T-cell (primary cell): ENCODE results near the gene JAML. TPM values are rescaled to one million over a fixed set of nuclear protein-coding genes. Genes with fewer than 3 reads are reported as not detected.
A peak's percentile ranks its signal among the peaks of the same experiment; 100 is the strongest.

Experiments
- ATAC-seq, 4 experiments: fragments of 200-7000 bp in 3 of 4; fragments of 150-1000 bp in 1 of 4; cut with Tn5 transposase; replicated peaks in 1 of 4; 1 replicate in 3 of 4; 2 replicates in 1 of 4; pipeline ENCODE4 v1.10.0; 2021; ENCODE audit warnings: moderate library complexity in 3 of 4, mild to moderate bottlenecking in 2 of 4, moderate number of reproducible peaks in 1 of 4
- CTCF ChIA-PET, 2 donors: fragments of 300-600 bp; sonication (Branson Sonifier 250); formaldehyde crosslinking; loops; one replicate each; lab custom pipeline; 2022; ENCODE audit warnings: antibody characterized with exemption in 2 of 2; lab: Charles Lee
- POLR2A ChIA-PET, 2 donors: fragments of 300-600 bp; sonication (Branson Sonifier 250); formaldehyde crosslinking; loops; one replicate each; lab custom pipeline; 2022; ENCODE audit warnings: antibody characterized with exemption in 2 of 2; lab: Charles Lee
- DNase-seq, 35 experiments: peaks; one replicate each; pipeline versions ENCODE4 v3.0.0 to v3.0.0-alpha.2; 2013 to 2023
- H3K27ac ChIP-seq: one replicate; pipeline ENCODE4 v1.5.1; 2013; ENCODE audit warnings: low read length
- H3K27me3 ChIP-seq, 2 experiments: replicated peaks in 1 of 2; 1 replicate in 1 of 2; 2 replicates in 1 of 2; pipeline versions ENCODE4 v1.6.1 to v1.7.0; 2013; ENCODE audit warnings: low read length in 1 of 2, mixed read lengths in 1 of 2; ENCODE audit not compliant: control insufficient read depth in 2 of 2, insufficient read depth in 2 of 2; ENCODE audit errors: extremely low read depth in 1 of 2
- H3K36me3 ChIP-seq, 2 donors: 1 replicate in 1 of 2; 2 replicates in 1 of 2; pipeline versions ENCODE4 v1.6.1 to v1.7.0; 2013; ENCODE audit warnings: low read length in 1 of 2; ENCODE audit not compliant: control insufficient read depth in 2 of 2, insufficient read depth in 1 of 2; ENCODE audit errors: extremely low read depth in 1 of 2
- H3K4me1 ChIP-seq, 2 experiments: 1 replicate in 1 of 2; 2 replicates in 1 of 2; pipeline versions ENCODE4 v1.6.1 to v1.7.0; 2013; ENCODE audit warnings: low read length in 2 of 2, mixed read lengths in 1 of 2; ENCODE audit not compliant: insufficient read depth in 2 of 2, control insufficient read depth in 1 of 2; ENCODE audit errors: extremely low read depth in 1 of 2
- H3K4me3 ChIP-seq, 2 donors: 1 replicate in 1 of 2; 2 replicates in 1 of 2; pipeline versions ENCODE4 v1.5.1 to v1.7.0; 2013; ENCODE audit warnings: mild to moderate bottlenecking in 2 of 2, low read length in 1 of 2, moderate library complexity in 1 of 2; ENCODE audit not compliant: control insufficient read depth in 1 of 2; ENCODE audit errors: extremely low read depth in 1 of 2
- H3K9me3 ChIP-seq: 2 replicates; pipeline ENCODE4 v1.7.0; 2013
- H3K27ac Mint-ChIP-seq, 2 donors: one replicate each; pipeline ENCODE4 v1.8.0; 2020 to 2021; ENCODE audit warnings: mild to moderate bottlenecking in 2 of 2, mixed read lengths in 2 of 2
- H3K27me3 Mint-ChIP-seq, 2 donors: one replicate each; pipeline ENCODE4 v1.8.0; 2021 to 2022; ENCODE audit warnings: mixed read lengths in 2 of 2
- H3K36me3 Mint-ChIP-seq: one replicate; pipeline ENCODE4 v1.8.0; 2021; ENCODE audit warnings: mixed read lengths
- H3K4me1 Mint-ChIP-seq, 3 donors: one replicate each; pipeline ENCODE4 v1.8.0; 2020 to 2022; ENCODE audit warnings: mixed read lengths in 3 of 3, mild to moderate bottlenecking in 1 of 3
- H3K4me3 Mint-ChIP-seq, 3 donors: one replicate each; pipeline ENCODE4 v1.8.0; 2020 to 2022; ENCODE audit warnings: mild to moderate bottlenecking in 3 of 3, mixed read lengths in 3 of 3, moderate library complexity in 3 of 3
- H3K9me3 Mint-ChIP-seq, 3 donors: one replicate each; pipeline ENCODE4 v1.8.0; 2020 to 2022; ENCODE audit warnings: mixed read lengths in 3 of 3
- WGBS: methylation state at CpG from one replicate; pipeline ENCODE4 v1.1.5; 2013; ENCODE audit warnings: missing lambda C conversion rate; ENCODE audit not compliant: insufficient coverage; 5-methylcytosine and 5-hydroxymethylcytosine counted together
- total RNA-seq, 35 experiments: library from RNA in 6 of 35; stranded (reverse) in 6 of 35; fragments of 120-200 nt in 1 of 35; gene quantifications; one replicate each; pipeline versions ENCODE4 v1.2.1 to v1.2.4 and lab custom pipeline; 2013 to 2026

The JAML gene
- total RNA-seq, 5 donors from 2014 or later (not counting 1 experiment from before 2014, with no cell fraction given) = 60.8 to 165 (median 95.8) TPM

DNA sequence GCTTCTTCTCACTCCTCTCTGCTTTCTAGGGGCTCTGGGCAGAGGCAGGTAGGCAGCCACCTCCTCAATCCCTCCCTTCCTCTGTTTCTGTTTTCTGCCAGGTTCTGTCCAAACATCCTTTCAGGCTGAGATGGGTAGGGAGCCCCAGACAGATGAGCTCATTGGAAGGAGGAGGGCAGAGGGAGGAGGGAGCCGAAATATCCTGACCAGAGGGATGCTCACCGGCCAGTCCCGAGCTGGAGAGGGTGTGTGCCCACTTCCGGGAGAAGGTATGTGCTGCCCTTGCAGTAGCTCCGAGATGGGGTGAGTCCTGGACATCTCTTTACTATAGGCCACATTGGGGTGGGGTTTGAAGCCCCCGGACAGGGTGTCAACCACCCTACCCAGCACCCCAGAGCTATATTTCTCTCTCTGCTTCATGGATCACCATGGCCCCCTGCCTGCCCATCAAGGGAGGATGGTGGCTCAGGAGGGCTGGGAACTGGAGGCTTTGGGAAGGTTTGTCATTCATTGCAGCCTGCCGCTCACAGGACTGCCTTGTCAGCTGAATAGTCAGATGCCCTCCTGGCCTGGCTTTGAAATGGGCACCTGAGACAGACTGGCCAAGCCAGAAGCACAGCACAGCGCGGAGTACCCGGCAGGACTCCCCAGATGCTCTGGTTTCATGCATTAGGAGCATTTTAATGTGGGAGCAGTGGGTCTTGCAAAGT is 67.5 kb downstream of the JAML start:
- Mint-ChIP-seq H3K27me3 (peaks cover 59 to 63% of the 10 kb centered on the region in 2 donors), H3K9me3 (no peaks in the 10 kb centered on the region), H3K27ac (peak overlapping the region in 1 of 2 donors; percentile 31), H3K36me3 (no peaks in the 10 kb centered on the region), H3K4me1 (peaks cover 13 to 21% (median 16%) of the 10 kb centered on the region in 3 donors), H3K4me3 (no peak overlapping the region)
- ATAC-seq = no peak
- no peaks in the 10 kb centered on the region for H3K36me3 ChIP-seq
- no peaks in the 10 kb centered on the region for H3K9me3 ChIP-seq
- peaks cover 18 to 84% of the 10 kb centered on the region in 2 experiments for H3K27me3 ChIP-seq
- H3K4me3 ChIP-seq = no peak overlapping the region
- DNase-seq = no peak
- POLR2A ChIA-PET = no interaction called here
- peaks cover 0 to 22% of the 10 kb centered on the region in 2 experiments for H3K4me1 ChIP-seq
- WGBS = 84% methylated on average over 4 of the region's 10 CpGs
- H3K27ac ChIP-seq = no peak overlapping the region
- CTCF ChIA-PET = interaction anchor here in 1 of 2 donors (1.2 kb wide), 1 partner anchor 14 kb away, joined by 5 read pairs; no protein-coding TSS in a partner anchor

DNA sequence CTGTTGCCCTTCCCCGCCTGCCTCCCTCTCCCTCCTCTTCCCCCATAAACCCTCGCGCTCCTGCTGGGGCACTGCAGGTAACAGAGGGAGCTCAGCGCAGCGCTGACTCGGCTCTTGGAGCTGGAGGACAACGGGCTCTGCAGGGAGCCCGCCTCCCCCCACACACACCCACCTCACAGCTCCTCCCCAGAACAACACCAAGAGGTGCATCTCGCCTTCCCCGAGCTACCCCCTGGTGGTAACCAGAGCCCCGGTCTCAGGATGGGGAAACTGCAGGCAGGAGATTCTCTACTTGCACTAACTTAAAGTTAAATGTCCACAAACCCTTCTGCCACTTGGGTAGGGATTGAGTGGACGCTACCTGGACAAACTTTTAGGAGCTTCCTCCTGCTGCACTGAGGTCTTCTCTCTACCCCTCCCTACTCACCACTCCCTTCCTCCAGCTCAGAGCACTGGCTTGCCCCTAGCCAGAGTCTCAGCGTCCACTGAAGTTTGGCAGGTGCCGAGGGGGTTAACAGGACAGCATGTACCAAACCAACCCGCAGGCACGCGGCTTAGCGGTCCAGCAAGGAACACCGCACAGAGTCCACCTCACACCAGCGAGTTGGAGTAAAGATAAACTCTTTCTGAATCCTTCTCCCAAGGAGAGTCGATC is 68.2 kb downstream of the JAML start:
- CTCF ChIA-PET = interaction anchor here (0.6 to 1.2 kb wide), 3 partner anchors 15 to 826 kb away, joined by 3 to 5 read pairs (median 4); no protein-coding TSS in a partner anchor
- Histone ChIP-seq H3K27me3 (peaks cover 19 to 84% of the 10 kb centered on the region in 2 experiments), H3K36me3 (no peaks in the 10 kb centered on the region), H3K27ac (no peak overlapping the region), H3K4me1 (peaks cover 0 to 26% of the 10 kb centered on the region in 2 experiments), H3K9me3 (no peaks in the 10 kb centered on the region), H3K4me3 (no peak overlapping the region)
- WGBS = 18% methylated on average over 16 of the region's 21 CpGs
- Mint-ChIP-seq H3K36me3 (no peaks in the 10 kb centered on the region), H3K9me3 (no peaks in the 10 kb centered on the region), H3K27me3 (peaks cover 64 to 66% of the 10 kb centered on the region in 2 donors), H3K4me3 (peak overlapping the region in 1 of 3 donors; percentile 24), H3K27ac (peak overlapping the region in 1 of 2 donors; percentile 31), H3K4me1 (peaks cover 13 to 21% (median 16%) of the 10 kb centered on the region in 3 donors)
- POLR2A ChIA-PET = no interaction called here
- ATAC-seq (peak; percentile 41 to 80 (median 55)), DNase-seq (peak in 24 of 35 experiments; percentile 8 to 46 (median 22))

DNA sequence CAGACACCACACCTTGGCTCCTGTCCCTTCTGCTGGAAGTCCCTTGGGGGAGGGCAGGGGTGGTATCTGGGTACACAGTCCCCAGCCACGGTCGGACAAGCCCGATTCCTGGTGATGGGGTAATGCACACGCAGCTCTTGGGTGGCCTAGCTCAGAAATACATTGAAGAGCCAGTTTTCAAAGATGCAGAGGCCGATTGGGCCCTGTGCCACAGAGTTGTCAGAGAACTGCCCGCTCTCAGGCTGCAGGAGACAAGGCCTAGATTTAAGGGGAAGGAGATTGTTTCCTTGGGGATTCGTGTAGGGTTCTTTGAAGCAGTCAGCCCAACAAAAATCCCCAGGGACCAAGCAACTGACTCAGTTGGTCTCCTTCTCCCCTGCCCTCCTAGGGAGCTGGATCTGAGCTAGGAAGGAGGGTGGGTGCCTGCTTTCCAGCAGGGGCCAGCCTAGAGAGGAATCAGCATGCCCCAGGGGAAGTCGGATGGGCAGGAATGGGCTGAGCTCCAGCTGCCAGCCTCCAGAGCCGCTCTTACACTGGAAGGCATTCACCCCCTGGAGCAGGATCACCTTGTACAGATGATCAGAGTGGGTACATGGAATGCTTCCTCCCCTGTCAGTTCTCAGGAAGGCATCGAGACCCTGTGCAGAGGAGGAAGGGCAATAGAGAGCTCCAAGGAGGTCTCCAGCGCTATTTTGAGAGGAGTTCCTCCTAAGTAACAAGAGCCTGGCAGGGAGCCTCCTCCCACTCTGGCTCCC is 68.9 kb downstream of the JAML start:
- Mint-ChIP-seq H3K27ac (no peak overlapping the region), H3K36me3 (no peaks in the 10 kb centered on the region), H3K27me3 (peaks cover 71 to 72% of the 10 kb centered on the region in 2 donors), H3K4me1 (peaks cover 13 to 21% (median 16%) of the 10 kb centered on the region in 3 donors), H3K9me3 (no peaks in the 10 kb centered on the region), H3K4me3 (peak overlapping the region in 1 of 3 donors; percentile 24)
- WGBS = 87% methylated on average over 6 of the region's 11 CpGs
- Histone ChIP-seq H3K4me3 (no peak overlapping the region), H3K27ac (no peak overlapping the region), H3K36me3 (no peaks in the 10 kb centered on the region), H3K27me3 (peaks cover 24 to 86% of the 10 kb centered on the region in 2 experiments), H3K4me1 (peaks cover 0 to 26% of the 10 kb centered on the region in 2 experiments), H3K9me3 (no peaks in the 10 kb centered on the region)
- ChIA-PET POLR2A (no interaction called here), CTCF (interaction anchor here (0.6 to 1.2 kb wide), 3 partner anchors 16 to 827 kb away, joined by 3 to 5 read pairs (median 4); no protein-coding TSS in a partner anchor)
- no peak for ATAC-seq
- DNase-seq = no peak

DNA sequence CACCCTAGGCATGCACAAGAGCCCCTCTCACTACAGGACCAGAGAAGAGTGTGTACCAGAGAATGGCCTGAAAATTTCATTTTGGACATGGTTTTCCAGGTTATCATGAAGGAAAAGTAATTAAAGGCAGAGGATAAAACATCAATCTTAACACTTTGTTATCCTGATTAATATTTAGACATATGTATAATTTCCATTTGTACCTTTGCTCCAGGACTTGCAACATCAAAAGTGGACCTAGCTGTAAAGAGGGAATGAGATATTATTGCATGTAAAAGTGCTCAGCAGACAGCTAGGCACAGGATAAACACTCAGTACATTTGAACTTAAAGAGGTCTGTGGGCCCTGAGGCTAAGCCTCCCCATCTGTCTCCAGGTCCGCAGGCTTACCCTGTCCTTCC is 70.2 kb downstream of the JAML start:
- Histone ChIP-seq H3K27ac (no peak overlapping the region), H3K27me3 (peaks cover 24 to 84% of the 10 kb centered on the region in 2 experiments), H3K4me3 (no peak overlapping the region), H3K36me3 (no peaks in the 10 kb centered on the region), H3K9me3 (no peaks in the 10 kb centered on the region), H3K4me1 (peaks cover 0 to 26% of the 10 kb centered on the region in 2 experiments)
- DNase-seq (no peak), ATAC-seq (no peak)
- no peaks in the 10 kb centered on the region for H3K9me3 Mint-ChIP-seq
- H3K27ac Mint-ChIP-seq = no peak overlapping the region
- H3K4me3 Mint-ChIP-seq = peak overlapping the region in 1 of 3 donors; percentile 75
- peaks cover 13 to 21% (median 16%) of the 10 kb centered on the region in 3 donors for H3K4me1 Mint-ChIP-seq
- 100% methylated on average over 1 of the region's 1 CpG for WGBS
- H3K27me3 Mint-ChIP-seq = peaks cover 70 to 77% of the 10 kb centered on the region in 2 donors
- no peaks in the 10 kb centered on the region for H3K36me3 Mint-ChIP-seq
- POLR2A ChIA-PET = interaction anchor here in 1 of 2 donors (0.6 kb wide), 1 partner anchor 328 kb away, joined by 3 read pairs; no protein-coding TSS in a partner anchor
- CTCF ChIA-PET = no interaction called here

DNA sequence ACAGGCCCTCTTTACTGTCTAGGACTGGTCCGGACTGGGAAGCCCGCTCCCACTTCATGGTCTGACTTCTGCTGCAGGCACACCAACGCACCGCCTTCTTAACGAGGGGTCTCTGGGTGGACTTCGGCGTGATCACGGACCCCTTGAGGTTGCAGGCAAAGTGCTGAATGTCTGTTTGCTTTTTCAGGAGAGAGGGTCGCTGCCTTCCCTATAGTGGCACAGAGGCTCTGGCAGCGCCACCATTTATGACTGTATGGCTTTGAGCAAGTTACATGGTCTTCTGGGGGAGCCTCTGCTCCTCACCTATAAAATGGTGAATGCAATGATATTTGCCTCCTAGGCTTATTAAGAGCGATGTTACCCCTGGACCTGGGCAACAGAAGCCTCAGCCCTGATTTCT is 70.8 kb downstream of the JAML start:
- Histone ChIP-seq H3K27ac (no peak overlapping the region), H3K4me1 (peaks cover 0 to 26% of the 10 kb centered on the region in 2 experiments), H3K27me3 (peaks cover 24 to 84% of the 10 kb centered on the region in 2 experiments), H3K4me3 (no peak overlapping the region), H3K36me3 (no peaks in the 10 kb centered on the region), H3K9me3 (no peaks in the 10 kb centered on the region)
- Mint-ChIP-seq H3K36me3 (no peaks in the 10 kb centered on the region), H3K27ac (no peak overlapping the region), H3K9me3 (no peaks in the 10 kb centered on the region), H3K4me3 (peak overlapping the region; percentile 21 to 75 (median 39)), H3K27me3 (peaks cover 64 to 76% of the 10 kb centered on the region in 2 donors), H3K4me1 (peaks cover 13 to 21% (median 16%) of the 10 kb centered on the region in 3 donors)
- ATAC-seq (no peak), DNase-seq (no peak)
- WGBS = 94% methylated on average over 10 of the region's 11 CpGs
- ChIA-PET CTCF (no interaction called here), POLR2A (no interaction called here)

DNA sequence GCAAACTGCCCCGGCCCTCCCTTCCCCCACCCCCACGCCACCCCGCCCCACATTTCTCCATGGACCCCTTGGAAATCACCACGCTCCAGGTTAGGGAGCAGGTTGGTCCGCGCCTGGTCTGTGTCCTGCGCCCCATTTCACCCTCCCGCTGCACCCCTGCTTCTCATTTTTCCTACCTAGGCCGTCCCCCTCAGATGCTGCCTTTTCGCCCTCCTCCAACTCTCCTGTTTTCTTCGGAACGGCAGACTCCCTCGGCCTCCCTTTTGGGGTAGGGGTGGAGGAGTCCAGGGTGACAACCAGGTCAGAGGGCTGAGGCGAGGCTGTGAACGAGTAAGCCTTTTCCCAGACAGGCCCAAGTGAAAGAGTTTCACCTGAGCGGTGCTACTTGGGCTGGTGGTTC is 71.3 kb downstream of the JAML start:
- Histone ChIP-seq H3K9me3 (no peaks in the 10 kb centered on the region), H3K27me3 (peaks cover 24 to 80% of the 10 kb centered on the region in 2 experiments), H3K36me3 (no peaks in the 10 kb centered on the region), H3K4me3 (no peak overlapping the region), H3K4me1 (peaks cover 0 to 26% of the 10 kb centered on the region in 2 experiments), H3K27ac (no peak overlapping the region)
- ChIA-PET POLR2A (no interaction called here), CTCF (no interaction called here)
- ATAC-seq (no peak), DNase-seq (no peak)
- Mint-ChIP-seq H3K27me3 (peaks cover 62 to 76% of the 10 kb centered on the region in 2 donors), H3K27ac (no peak overlapping the region), H3K4me1 (peaks cover 13 to 21% (median 16%) of the 10 kb centered on the region in 3 donors), H3K36me3 (no peaks in the 10 kb centered on the region), H3K4me3 (peak overlapping the region; percentile 39 to 75 (median 41)), H3K9me3 (no peaks in the 10 kb centered on the region)
- WGBS = 13% methylated on average over 3 of the region's 16 CpGs
